ENCODE data around the gene PLXNA3. TPM values are rescaled to one million over a fixed set of nuclear protein-coding genes. Genes with fewer than 3 reads are reported as not detected.

Gene PLXNA3
- total RNA-seq, 1 experiment from 2014 or later: 7.5 TPM

Other genes with a start within 250 kb of the PLXNA3 start
- not detected in 2 replicates for gene OPN1MW2, start 238.5 kb upstream of the PLXNA3 start, total RNA-seq (2014; rRNA removed)
- gene OPN1MW3, start 200.7 kb upstream of the PLXNA3 start, total RNA-seq (2014; rRNA removed): not detected in 2 replicates
- gene TEX28, start 163.2 kb upstream of the PLXNA3 start, total RNA-seq (2014; rRNA removed): not detected in 2 replicates
- gene TKTL1, start 162.5 kb upstream of the PLXNA3 start, total RNA-seq (2014; rRNA removed): not detected in 2 replicates
- gene FLNA, start 83.6 kb upstream of the PLXNA3 start, total RNA-seq (2014; rRNA removed): 1,374 and 1,654 TPM in 2 replicates
- 67.0 and 77.3 TPM in 2 replicates for gene EMD, start 79.0 kb upstream of the PLXNA3 start, total RNA-seq (2014; rRNA removed)
- gene RPL10, start 59.9 kb upstream of the PLXNA3 start, total RNA-seq (2014; rRNA removed): 2,668 and 4,535 TPM in 2 replicates
- gene DNASE1L1, start 49.0 kb upstream of the PLXNA3 start, total RNA-seq (2014; rRNA removed): 96.6 and 104 TPM in 2 replicates
- 28.2 and 159 TPM in 2 replicates for gene TAFAZZIN, start 46.7 kb upstream of the PLXNA3 start, total RNA-seq (2014; rRNA removed)
- gene ATP6AP1, start 29.6 kb upstream of the PLXNA3 start, total RNA-seq (2014; rRNA removed): 48.9 and 50.6 TPM in 2 replicates
- 190 and 218 TPM in 2 replicates for gene GDI1, start 21.1 kb upstream of the PLXNA3 start, total RNA-seq (2014; rRNA removed)
- 68.0 and 95.9 TPM in 2 replicates for gene FAM50A, start 14.1 kb upstream of the PLXNA3 start, total RNA-seq (2014; rRNA removed)
- 66.8 and 70.1 TPM in 2 replicates for gene LAGE3, start 21.0 kb downstream of the PLXNA3 start, total RNA-seq (2014; rRNA removed)
- gene UBL4A, start 28.3 kb downstream of the PLXNA3 start, total RNA-seq (2014; rRNA removed): 43.6 and 48.3 TPM in 2 replicates
- gene SLC10A3, start 32.3 kb downstream of the PLXNA3 start, total RNA-seq (2014; rRNA removed): 48.8 and 57.7 TPM in 2 replicates
- gene FAM3A, start 58.0 kb downstream of the PLXNA3 start, total RNA-seq (2014; rRNA removed): 46.5 and 47.4 TPM in 2 replicates
- 56.9 and 60.1 TPM in 2 replicates for gene G6PD, start 88.6 kb downstream of the PLXNA3 start, total RNA-seq (2014; rRNA removed)
- 21.5 and 22.4 TPM in 2 replicates for gene IKBKG, start 89.3 kb downstream of the PLXNA3 start, total RNA-seq (2014; rRNA removed)
- not detected in 2 replicates for gene CTAG1A, start 126.9 kb downstream of the PLXNA3 start, total RNA-seq (2014; rRNA removed)
- gene CTAG1B, start 161.0 kb downstream of the PLXNA3 start, total RNA-seq (2014; rRNA removed): not detected in 2 replicates
- not detected in 2 replicates for gene CTAG2, start 195.3 kb downstream of the PLXNA3 start, total RNA-seq (2014; rRNA removed)